Common myeloid progenitor, CD34-positive (primary cell): Measurements from ENCODE around the gene ACE2.

Experiments
- CTCF ChIA-PET: fragments of 350-600 bp; sonication (Branson Sonifier 250); formaldehyde crosslinking; loops from one replicate; lab custom pipeline; 2021; ENCODE audit warnings: antibody characterized with exemption; lab: Charles Lee
- POLR2A ChIA-PET: fragments of 350-600 bp; sonication (Branson Sonifier 250); formaldehyde crosslinking; loops from one replicate; lab custom pipeline; 2021; ENCODE audit warnings: antibody characterized with exemption; lab: Charles Lee
- DNase-seq, 3 donors: peaks; one replicate each; pipeline versions ENCODE4 v3.0.0 to v3.0.0-alpha.2; 2013
- H3K27ac ChIP-seq, 2 experiments: 1 replicate in 1 of 2; 2 replicates in 1 of 2; pipeline ENCODE4 v1.7.0; 2013; ENCODE audit warnings: inconsistent platforms in 2 of 2, low read length in 2 of 2, mild to moderate bottlenecking in 2 of 2, low read depth in 1 of 2, moderate library complexity in 1 of 2; ENCODE audit not compliant: severe bottlenecking in 2 of 2, insufficient read depth in 1 of 2, poor library complexity in 1 of 2
- H3K27me3 ChIP-seq, 5 experiments: replicated peaks in 2 of 5; 1 replicate in 3 of 5; 2 replicates in 2 of 5; pipeline versions ENCODE4 v1.6.1 to v1.7.0; 2013; ENCODE audit warnings: low read length in 4 of 5, mild to moderate bottlenecking in 2 of 5, moderate library complexity in 2 of 5, inconsistent platforms in 1 of 5; ENCODE audit not compliant: insufficient read depth in 5 of 5, control insufficient read depth in 4 of 5
- H3K36me3 ChIP-seq, 4 experiments: 1 replicate in 2 of 4; 2 replicates in 2 of 4; pipeline versions ENCODE4 v1.6.1 to v1.7.0; 2013; ENCODE audit warnings: low read length in 3 of 4, control low read depth in 1 of 4, mild to moderate bottlenecking in 1 of 4; ENCODE audit not compliant: control insufficient read depth in 4 of 4, insufficient read depth in 4 of 4
- H3K4me1 ChIP-seq, 4 experiments: 1 replicate in 3 of 4; 2 replicates in 1 of 4; pipeline versions ENCODE4 v1.6.1 to v1.7.1; 2013; ENCODE audit warnings: low read length in 3 of 4, mild to moderate bottlenecking in 3 of 4, control low read depth in 1 of 4, inconsistent platforms in 1 of 4, moderate library complexity in 1 of 4; ENCODE audit not compliant: control insufficient read depth in 4 of 4, insufficient read depth in 4 of 4; ENCODE audit errors: control extremely low read depth in 1 of 4
- H3K4me3 ChIP-seq, 7 experiments: 1 replicate in 4 of 7; 2 replicates in 3 of 7; pipeline versions ENCODE4 v1.5.1 to v1.7.0; 2013; ENCODE audit warnings: mild to moderate bottlenecking in 7 of 7, low read length in 6 of 7, moderate library complexity in 6 of 7, inconsistent platforms in 2 of 7, low read depth in 2 of 7, control low read depth in 1 of 7; ENCODE audit not compliant: insufficient read depth in 4 of 7, control insufficient read depth in 1 of 7; ENCODE audit errors: extremely low read depth in 1 of 7
- H3K9me3 ChIP-seq, 5 experiments: 1 replicate in 4 of 5; 2 replicates in 1 of 5; pipeline versions ENCODE4 v1.6.1 to v1.7.1; 2013; ENCODE audit warnings: low read length in 4 of 5, mild to moderate bottlenecking in 2 of 5, inconsistent platforms in 1 of 5, low read depth in 1 of 5, moderate library complexity in 1 of 5; ENCODE audit not compliant: control insufficient read depth in 4 of 5, insufficient read depth in 2 of 5; ENCODE audit errors: control extremely low read depth in 1 of 5
- WGBS: methylation state at CpG from one replicate; pipeline ENCODE4 v1.1.5; 2013; ENCODE audit not compliant: insufficient coverage; 5-methylcytosine and 5-hydroxymethylcytosine counted together

The ACE2 gene

GRCh38 chrX:15631637-15632036, 30.9 kb upstream of the ACE2 start:
- H3K27ac ChIP-seq = no peak overlapping the region
- no peak overlapping the region for H3K4me3 ChIP-seq
- DNase-seq = no peak
- no peaks in the 10 kb centered on the region for H3K36me3 ChIP-seq
- POLR2A ChIA-PET = no interaction called here
- no peaks in the 10 kb centered on the region for H3K4me1 ChIP-seq
- CTCF ChIA-PET = no interaction called here
- H3K27me3 ChIP-seq = peaks cover 0 to 13% (median 0%) of the 10 kb centered on the region in 5 experiments
- H3K9me3 ChIP-seq = peaks cover 0 to 4% (median 0%) of the 10 kb centered on the region in 5 experiments

DNA sequence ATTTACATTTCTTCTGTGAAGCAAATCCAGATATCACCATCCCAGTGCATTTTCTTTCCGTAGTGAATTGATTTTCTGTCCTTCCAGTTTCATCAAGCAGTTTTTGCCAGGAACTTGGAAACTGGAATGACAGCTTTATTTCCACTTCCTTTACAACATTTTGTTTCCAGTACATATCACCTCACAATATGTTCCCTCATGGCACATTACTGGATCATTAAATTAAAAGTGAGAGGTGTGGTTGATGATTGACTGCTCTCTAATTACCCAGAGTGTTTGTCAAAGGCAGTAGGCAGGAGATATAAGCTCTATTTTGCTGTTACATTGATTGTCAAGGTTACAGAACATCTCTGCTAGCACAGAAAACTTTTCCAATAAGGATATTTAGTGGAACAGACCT, 22.3 kb upstream of the ACE2 start:
- Histone ChIP-seq H3K4me3 (no peak overlapping the region), H3K27ac (no peak overlapping the region), H3K27me3 (peaks cover 0 to 38% (median 0%) of the 10 kb centered on the region in 5 experiments), H3K4me1 (no peaks in the 10 kb centered on the region), H3K9me3 (peaks cover 0 to 2% (median 0%) of the 10 kb centered on the region in 5 experiments), H3K36me3 (no peaks in the 10 kb centered on the region)
- WGBS = 89% methylated on average over 1 of the region's 1 CpG
- CTCF ChIA-PET = no interaction called here
- POLR2A ChIA-PET = no interaction called here
- no peak for DNase-seq

DNA sequence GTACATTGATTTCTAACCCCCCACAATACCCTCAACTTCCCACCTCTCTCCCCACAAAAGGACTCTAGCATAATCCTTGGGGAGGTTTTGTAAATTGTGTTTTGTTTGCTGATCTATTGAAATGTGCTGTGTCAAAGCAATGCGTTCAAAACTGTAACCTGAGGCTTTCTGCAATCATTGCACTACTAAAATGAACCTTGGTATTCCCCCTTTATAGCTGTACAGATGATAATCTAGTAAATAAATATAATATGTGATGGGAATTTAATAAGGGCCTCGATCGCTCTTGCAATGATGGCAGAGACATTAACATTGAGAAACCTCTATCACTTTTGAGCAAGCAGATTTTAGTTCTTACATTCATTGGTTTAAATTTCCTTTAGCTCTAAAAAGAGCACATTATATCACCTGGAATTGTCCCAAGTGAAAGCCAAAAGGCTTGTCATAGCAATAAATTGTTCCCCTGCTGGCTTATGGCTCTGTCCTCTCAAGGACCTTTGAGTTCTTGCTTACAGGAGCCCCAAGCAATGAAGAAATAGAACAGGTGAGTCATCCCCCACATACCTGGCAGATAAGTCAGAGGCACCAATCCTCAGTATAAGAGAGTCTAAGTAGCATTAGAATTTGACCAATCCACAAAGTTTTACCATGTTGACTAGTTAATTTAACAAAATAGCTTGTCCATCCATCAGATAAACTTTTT, 18.4 kb upstream of the ACE2 start:
- H3K9me3 ChIP-seq = peaks cover 0 to 2% (median 0%) of the 10 kb centered on the region in 5 experiments
- H3K36me3 ChIP-seq = no peaks in the 10 kb centered on the region
- ChIA-PET POLR2A (no interaction called here), CTCF (no interaction called here)
- peaks cover 0 to 39% (median 0%) of the 10 kb centered on the region in 5 experiments for H3K27me3 ChIP-seq
- DNase-seq = no peak
- H3K4me3 ChIP-seq = no peak overlapping the region
- H3K4me1 ChIP-seq = no peaks in the 10 kb centered on the region
- WGBS = no CpG with 5 or more reads among the region's 3 CpGs
- no peak overlapping the region for H3K27ac ChIP-seq

DNA sequence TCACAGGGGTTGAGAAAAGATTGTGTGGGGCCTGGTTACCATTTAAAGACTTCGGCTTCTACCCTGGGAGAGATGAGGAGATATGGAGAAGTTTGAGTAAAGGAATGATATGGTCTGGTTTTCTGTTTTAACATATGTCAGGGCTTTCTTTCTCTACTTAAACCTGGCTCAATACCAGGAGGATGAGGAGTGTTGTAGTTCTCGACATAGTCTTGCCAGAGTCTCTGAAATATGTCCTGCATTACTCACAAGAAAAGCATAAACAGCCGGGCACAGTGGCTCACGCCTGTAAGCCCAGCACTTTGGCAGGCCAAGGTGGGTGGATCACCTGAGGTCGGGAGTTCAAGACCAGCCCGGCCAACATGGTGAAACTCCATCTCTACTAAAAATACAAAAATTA, 16.4 kb upstream of the ACE2 start:
- POLR2A ChIA-PET = no interaction called here
- WGBS = 90% methylated on average over 5 of the region's 6 CpGs

GRCh38 chrX:15616531-15616930, 15.8 kb upstream of the ACE2 start:
- DNase-seq = no peak
- WGBS = 69% methylated on average over 3 of the region's 3 CpGs
- H3K9me3 ChIP-seq = no peaks in the 10 kb centered on the region
- no peak overlapping the region for H3K27ac ChIP-seq
- ChIA-PET CTCF (no interaction called here), POLR2A (no interaction called here)
- no peak overlapping the region for H3K4me3 ChIP-seq
- H3K36me3 ChIP-seq = no peaks in the 10 kb centered on the region
- H3K27me3 ChIP-seq = peaks cover 0 to 35% (median 0%) of the 10 kb centered on the region in 5 experiments
- H3K4me1 ChIP-seq = no peaks in the 10 kb centered on the region

More for the DNA sequence above, 16.4 kb upstream of the ACE2 start:
- H3K4me3 ChIP-seq = no peak overlapping the region
- peaks cover 0 to 33% (median 0%) of the 10 kb centered on the region in 5 experiments for H3K27me3 ChIP-seq
- CTCF ChIA-PET = no interaction called here
- H3K9me3 ChIP-seq = no peaks in the 10 kb centered on the region
- DNase-seq = no peak
- no peak overlapping the region for H3K27ac ChIP-seq
- H3K36me3 ChIP-seq = no peaks in the 10 kb centered on the region
- H3K4me1 ChIP-seq = no peaks in the 10 kb centered on the region

DNA sequence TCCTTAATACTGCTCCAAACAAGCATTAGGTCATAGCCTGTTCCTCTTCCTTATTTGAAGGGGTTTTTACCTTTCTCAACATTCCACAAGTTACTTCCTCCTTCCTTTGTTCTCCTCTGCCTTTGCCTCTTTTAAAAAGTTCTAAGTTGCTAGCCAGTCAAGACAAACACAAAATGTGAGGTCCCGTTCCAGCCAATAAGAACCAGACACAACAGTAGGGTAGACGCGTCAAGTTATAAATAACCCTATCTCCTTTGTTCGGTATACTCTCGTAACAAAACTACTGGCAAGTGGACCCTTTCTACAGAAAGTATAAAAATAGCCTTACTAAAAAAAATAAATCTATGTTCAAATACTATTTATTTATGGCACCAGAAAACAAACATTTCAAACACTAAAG, 6.3 kb upstream of the ACE2 start:
- WGBS = 83% methylated on average over 1 of the region's 5 CpGs

GRCh38 chrX:15606136-15606535, 5.4 kb upstream of the ACE2 start:
- ChIA-PET CTCF (no interaction called here), POLR2A (no interaction called here)
- Histone ChIP-seq H3K4me1 (no peaks in the 10 kb centered on the region), H3K4me3 (no peak overlapping the region), H3K27me3 (peaks cover 0 to 18% (median 0%) of the 10 kb centered on the region in 5 experiments), H3K27ac (no peak overlapping the region), H3K9me3 (no peaks in the 10 kb centered on the region), H3K36me3 (no peaks in the 10 kb centered on the region)
- WGBS = 50% methylated on average over 1 of the region's 1 CpG
- DNase-seq = no peak

More for the DNA sequence above, 6.3 kb upstream of the ACE2 start:
- Histone ChIP-seq H3K27ac (no peak overlapping the region), H3K27me3 (peaks cover 0 to 20% (median 0%) of the 10 kb centered on the region in 5 experiments), H3K9me3 (no peaks in the 10 kb centered on the region), H3K36me3 (no peaks in the 10 kb centered on the region), H3K4me3 (no peak overlapping the region), H3K4me1 (no peaks in the 10 kb centered on the region)
- DNase-seq = no peak
- POLR2A ChIA-PET = no interaction called here
- CTCF ChIA-PET = no interaction called here
